Measurements from ENCODE around the gene PTPRD. TPM values are rescaled to one million over a fixed set of nuclear protein-coding genes. Genes with fewer than 3 reads are reported as not detected.

Gene PTPRD
- total RNA-seq, 3 donors from 2014 or later: 2.9 to 5.4 (median 3.6) TPM

DNA sequence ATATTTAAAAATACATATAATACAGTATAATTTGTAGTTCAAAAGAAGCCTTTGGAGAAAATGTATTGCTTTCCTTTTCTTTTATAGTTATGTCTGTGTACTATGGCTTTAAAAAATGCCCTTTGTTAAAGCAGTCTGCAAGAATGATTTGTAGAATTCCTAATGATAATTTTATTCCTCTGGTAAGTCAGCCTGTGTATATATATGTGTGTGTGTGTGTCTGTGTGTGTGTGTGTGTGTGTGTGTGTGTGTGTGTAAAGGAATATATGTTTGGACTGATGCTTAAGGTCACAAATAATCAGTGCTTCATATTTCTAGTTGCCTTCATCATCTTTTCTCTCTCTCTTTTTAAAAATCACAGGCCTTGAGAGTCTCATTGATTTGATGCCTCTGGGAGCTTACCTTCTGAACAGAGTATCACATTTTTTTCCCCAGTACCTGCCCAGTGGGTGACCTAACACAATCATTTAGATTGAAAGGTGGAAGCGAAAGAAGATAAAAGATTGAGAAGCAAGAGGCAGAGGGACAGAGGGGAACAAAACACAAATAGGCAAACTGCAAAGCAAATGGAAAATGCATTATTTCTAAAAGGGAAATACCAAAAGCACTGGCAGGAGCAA is 2104.0 kb downstream of the PTPRD start:
- intact Hi-C loops (cut with DNase I; ENCODE audit: low total_unique reads): no loop called here
- TF ChIP-seq POLR2A (IDR thresholded peaks at IDR 0.05) (no peak), POLR2AphosphoS5 (IDR thresholded peaks at IDR 0.05) (no peak)
- TF ChIP-seq, protein P1, sequence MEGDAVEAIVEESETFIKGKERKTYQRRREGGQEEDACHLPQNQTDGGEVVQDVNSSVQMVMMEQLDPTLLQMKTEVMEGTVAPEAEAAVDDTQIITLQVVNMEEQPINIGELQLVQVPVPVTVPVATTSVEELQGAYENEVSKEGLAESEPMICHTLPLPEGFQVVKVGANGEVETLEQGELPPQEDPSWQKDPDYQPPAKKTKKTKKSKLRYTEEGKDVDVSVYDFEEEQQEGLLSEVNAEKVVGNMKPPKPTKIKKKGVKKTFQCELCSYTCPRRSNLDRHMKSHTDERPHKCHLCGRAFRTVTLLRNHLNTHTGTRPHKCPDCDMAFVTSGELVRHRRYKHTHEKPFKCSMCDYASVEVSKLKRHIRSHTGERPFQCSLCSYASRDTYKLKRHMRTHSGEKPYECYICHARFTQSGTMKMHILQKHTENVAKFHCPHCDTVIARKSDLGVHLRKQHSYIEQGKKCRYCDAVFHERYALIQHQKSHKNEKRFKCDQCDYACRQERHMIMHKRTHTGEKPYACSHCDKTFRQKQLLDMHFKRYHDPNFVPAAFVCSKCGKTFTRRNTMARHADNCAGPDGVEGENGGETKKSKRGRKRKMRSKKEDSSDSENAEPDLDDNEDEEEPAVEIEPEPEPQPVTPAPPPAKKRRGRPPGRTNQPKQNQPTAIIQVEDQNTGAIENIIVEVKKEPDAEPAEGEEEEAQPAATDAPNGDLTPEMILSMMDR (IDR thresholded peaks at IDR 0.05): no peak
- Histone ChIP-seq H3K9me3 (no peaks in the 10 kb centered on the region), H3K4me3 (no peak overlapping the region), H3K36me3 (no peaks in the 10 kb centered on the region), H3K27me3 (no peaks in the 10 kb centered on the region), H3K4me1 (no peaks in the 10 kb centered on the region), H3K27ac (no peak overlapping the region)
- DNase-seq (ENCODE audit: low spot score in 2 of 2): no peak

DNA sequence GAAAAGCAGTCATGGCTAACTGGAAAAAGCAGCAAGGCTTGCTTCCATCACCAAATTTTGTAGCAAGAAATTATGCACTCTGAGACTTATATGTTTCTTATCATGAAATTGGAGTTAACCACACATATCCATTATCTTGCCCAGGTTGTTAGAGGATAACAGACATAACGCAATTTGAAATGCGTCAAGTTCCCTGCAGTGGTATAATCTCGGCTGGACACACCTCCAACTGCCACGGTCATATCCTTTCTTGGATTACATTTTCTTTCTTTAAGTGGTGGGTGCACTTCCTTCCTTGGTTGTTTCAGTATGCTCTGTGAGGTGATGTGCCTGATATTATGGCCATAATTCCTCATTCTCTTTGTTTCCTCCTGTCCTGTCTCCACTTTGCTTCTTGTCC is 2118.2 kb downstream of the PTPRD start:
- H3K27ac ChIP-seq: no peak overlapping the region
- DNase-seq (ENCODE audit: low spot score in 2 of 2): no peak
- H3K9me3 ChIP-seq: no peaks in the 10 kb centered on the region
- intact Hi-C loops (cut with DNase I; ENCODE audit: low total_unique reads): no loop called here
- no peaks in the 10 kb centered on the region for H3K27me3 ChIP-seq
- no peak overlapping the region for H3K4me3 ChIP-seq
- TF ChIP-seq, protein P1 (IDR thresholded peaks at IDR 0.05): no peak
- no peak for TF ChIP-seq POLR2AphosphoS5 (IDR thresholded peaks at IDR 0.05)
- no peak for TF ChIP-seq POLR2A (IDR thresholded peaks at IDR 0.05)
- no peaks in the 10 kb centered on the region for H3K36me3 ChIP-seq
- no peaks in the 10 kb centered on the region for H3K4me1 ChIP-seq

DNA sequence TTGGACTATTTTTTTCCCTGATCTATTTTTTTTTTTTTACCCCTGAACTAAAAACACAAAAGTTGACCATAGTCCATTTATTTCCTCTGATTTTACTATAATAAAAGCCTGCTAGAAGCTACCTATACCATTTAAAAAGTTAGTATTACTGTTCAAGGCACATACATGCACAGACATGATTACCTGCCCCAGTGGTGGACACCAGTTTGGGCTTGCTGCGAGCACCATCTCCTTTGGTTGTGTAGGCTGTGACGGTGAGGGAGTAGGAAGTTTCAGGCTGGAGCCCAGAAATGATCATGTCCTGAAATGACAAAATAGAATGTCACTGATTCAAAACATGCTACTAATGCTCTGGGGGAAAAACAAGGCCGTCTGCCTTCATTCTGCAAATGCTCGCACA is 2120.1 kb downstream of the PTPRD start:
- no peaks in the 10 kb centered on the region for H3K27me3 ChIP-seq
- intact Hi-C loops (cut with DNase I; ENCODE audit: low total_unique reads): no loop called here
- no peak overlapping the region for H3K4me3 ChIP-seq
- no peak for DNase-seq (ENCODE audit: low spot score in 2 of 2)
- H3K9me3 ChIP-seq: no peaks in the 10 kb centered on the region
- no peak for TF ChIP-seq POLR2AphosphoS5 (IDR thresholded peaks at IDR 0.05)
- no peak for TF ChIP-seq POLR2A (IDR thresholded peaks at IDR 0.05)
- TF ChIP-seq, protein P1 (IDR thresholded peaks at IDR 0.05): no peak
- H3K4me1 ChIP-seq: no peaks in the 10 kb centered on the region
- no peak overlapping the region for H3K27ac ChIP-seq
- no peaks in the 10 kb centered on the region for H3K36me3 ChIP-seq

DNA sequence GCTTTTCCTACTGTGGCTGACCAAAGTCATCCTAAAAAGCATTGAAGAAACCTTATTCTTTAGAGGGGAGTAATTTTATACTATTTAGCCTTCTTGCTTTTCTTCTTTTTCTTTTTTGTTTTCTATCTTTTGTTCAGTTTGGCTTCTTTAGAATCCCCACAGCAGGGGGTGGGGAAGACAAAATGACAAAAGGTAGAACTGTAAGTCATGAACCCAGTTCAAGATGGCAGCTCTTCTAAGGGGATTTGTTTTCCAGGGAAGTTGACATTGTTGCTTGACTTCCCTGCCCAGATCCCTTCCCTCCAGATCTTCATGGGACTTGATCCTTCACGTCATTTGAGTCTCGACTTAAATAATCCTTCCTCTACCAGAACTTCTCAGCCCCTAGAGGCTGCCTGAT is 2120.8 kb downstream of the PTPRD start:
- Histone ChIP-seq H3K36me3 (no peaks in the 10 kb centered on the region), H3K4me3 (no peak overlapping the region), H3K27ac (no peak overlapping the region), H3K9me3 (no peaks in the 10 kb centered on the region), H3K4me1 (no peaks in the 10 kb centered on the region), H3K27me3 (no peaks in the 10 kb centered on the region)
- TF ChIP-seq POLR2A (IDR thresholded peaks at IDR 0.05) (no peak), POLR2AphosphoS5 (IDR thresholded peaks at IDR 0.05) (no peak)
- TF ChIP-seq, protein P1 (IDR thresholded peaks at IDR 0.05): no peak
- intact Hi-C loops (cut with DNase I; ENCODE audit: low total_unique reads): no loop called here
- no peak for DNase-seq (ENCODE audit: low spot score in 2 of 2)

DNA sequence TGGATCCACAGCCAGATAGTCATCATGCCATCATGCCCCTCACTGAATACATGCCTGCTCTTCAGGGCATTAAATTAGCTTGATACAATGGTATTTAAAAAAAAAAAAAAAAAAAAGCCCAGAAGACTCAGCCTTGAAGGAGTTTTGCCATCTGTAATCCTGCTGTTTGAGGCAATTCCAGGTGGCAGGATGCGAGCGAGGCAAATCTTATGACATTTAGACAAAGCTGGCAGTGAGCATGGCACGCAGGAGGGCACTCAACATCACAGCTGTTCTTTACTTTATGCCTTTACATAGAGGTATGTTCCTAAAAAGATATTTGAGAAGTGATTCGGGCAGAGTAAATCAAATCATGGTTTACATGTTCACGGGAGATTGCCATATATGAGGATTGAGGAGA is 2121.2 kb downstream of the PTPRD start:
- Histone ChIP-seq H3K27me3 (no peaks in the 10 kb centered on the region), H3K4me3 (no peak overlapping the region), H3K27ac (no peak overlapping the region), H3K36me3 (no peaks in the 10 kb centered on the region), H3K9me3 (no peaks in the 10 kb centered on the region), H3K4me1 (no peaks in the 10 kb centered on the region)
- DNase-seq (ENCODE audit: low spot score in 2 of 2): no peak
- TF ChIP-seq POLR2A (IDR thresholded peaks at IDR 0.05): no peak
- TF ChIP-seq, protein P1 (IDR thresholded peaks at IDR 0.05): no peak
- TF ChIP-seq POLR2AphosphoS5 (IDR thresholded peaks at IDR 0.05): no peak
- intact Hi-C loops (cut with DNase I; ENCODE audit: low total_unique reads): no loop called here
